Aorta (tissue), 5 donors: ENCODE measurements around the gene S100A13. TPM values are rescaled to one million over a fixed set of nuclear protein-coding genes. Genes with fewer than 3 reads are reported as not detected.
"Not testable (repeated sequence)": the region's sequence is repeated elsewhere in the genome, so short reads cannot be mapped to it uniquely, and the experiment has no call there.

Experiments
- ATAC-seq: fragments of 200-7000 bp; cut with Tn5 transposase; one replicate; pipeline ENCODE4 v1.9.1; 2022; ENCODE audit warnings: moderate library complexity; ENCODE audit not compliant: low FRiP score
- DNase-seq, 2 donors: peaks; one replicate each; pipeline ENCODE4 v3.0.0-alpha.2; 2020
- H3K27ac ChIP-seq, 2 donors: one replicate each; pipeline ENCODE4 v1.5.1; 2013; ENCODE audit warnings: low read length in 2 of 2, mild to moderate bottlenecking in 2 of 2, moderate library complexity in 2 of 2, control low read depth in 1 of 2, inconsistent platforms in 1 of 2, low read depth in 1 of 2
- H3K27me3 ChIP-seq, 2 donors: one replicate each; pipeline ENCODE4 v1.6.1; 2013; ENCODE audit warnings: control low read depth in 1 of 2, low read length in 1 of 2, mild to moderate bottlenecking in 1 of 2, moderate library complexity in 1 of 2; ENCODE audit not compliant: insufficient read depth in 2 of 2, control insufficient read depth in 1 of 2
- H3K36me3 ChIP-seq, 2 donors: one replicate each; pipeline ENCODE4 v1.6.1; 2013; ENCODE audit warnings: control low read depth in 1 of 2, low read length in 1 of 2, mild to moderate bottlenecking in 1 of 2; ENCODE audit not compliant: insufficient read depth in 2 of 2, control insufficient read depth in 1 of 2
- H3K4me1 ChIP-seq, 2 donors: one replicate each; pipeline ENCODE4 v1.6.1; 2013; ENCODE audit warnings: low read length in 2 of 2, control low read depth in 1 of 2, mild to moderate bottlenecking in 1 of 2, moderate library complexity in 1 of 2; ENCODE audit not compliant: insufficient read depth in 2 of 2, control insufficient read depth in 1 of 2
- H3K4me3 ChIP-seq, 2 donors: one replicate each; pipeline ENCODE4 v1.5.1; 2013; ENCODE audit warnings: low read length in 2 of 2, control low read depth in 1 of 2, mild to moderate bottlenecking in 1 of 2
- H3K9me3 ChIP-seq: one replicate; pipeline ENCODE4 v1.6.1; 2013; ENCODE audit warnings: mild to moderate bottlenecking, low read length; ENCODE audit not compliant: control insufficient read depth
- WGBS, 2 donors: extraction: QIAGEN DNeasy Blood & Tissue Kit; methylation state at CpG; one replicate each; pipeline ENCODE4 v1.1.7; 2013; 5-methylcytosine and 5-hydroxymethylcytosine counted together
- intact Hi-C, 2 donors: fragments of 100-400 bp; cut with DNase I; formaldehyde crosslinking; loops; one replicate each; pipeline versions ENCODE4 v1.14.2 to v1.15.0; 2022
- polyA plus RNA-seq, 2 donors: library from polyadenylated mRNA; stranded (reverse); fragments of 200-250 nt; gene quantifications; one replicate each; pipeline ENCODE4 v1.2.3, GENCODE V29; 2013
- total RNA-seq, 2 donors: library from RNA; stranded (reverse); fragmentation: NEBNext Ultra II Directional; extraction: Animal tissue kit (Norgen Biotek cat#: 25700); gene quantifications; one replicate each; pipeline ENCODE4 v1.2.1, GENCODE V29; 2021
- donor health status: healthy with polysubstance abuse.
- donor health status: Bipolar disorder and iron deficiency.
- donor health status: DM: no; HTN: no; CAD: no.
- donor health status: DM: no; HTN: no; CAD: no.
- donor health status: DM: yes; HTN: yes; CAD: no.

Gene S100A13
- total and polyA plus RNA-seq, 4 donors: 80.0 to 245 (median 177) TPM

- H3K27me3 ChIP-seq, H3K4me3 ChIP-seq, H3K4me1 ChIP-seq, H3K9me3 ChIP-seq, H3K27ac ChIP-seq, intact Hi-C loops, H3K36me3 ChIP-seq, DNase-seq, ATAC-seq: not testable (repeated sequence)
- 93% methylated on average over 29 to 34 of the region's 34 CpGs for WGBS, 2 donors
Observed at GRCh38 chr1:153582836-153583235, 44.5 kb downstream of the S100A13 start.

- Histone ChIP-seq H3K27ac (no peak overlapping the region), H3K4me1 (no peaks in the 10 kb centered on the region), H3K36me3 (no peaks in the 10 kb centered on the region), H3K27me3 (no peaks in the 10 kb centered on the region), H3K4me3 (no peak overlapping the region), H3K9me3 (no peaks in the 10 kb centered on the region)
- intact Hi-C loops: loop anchor here in 1 of 2 donors (10.0 kb wide), 1 partner anchor 96 kb away; the partner anchor contains the start of genes ILF2 and NPR1
- ATAC-seq (no peak), DNase-seq (no peak)
- 93 to 94% methylated on average over 3 of the region's 3 CpGs for WGBS, 2 donors
Observed at GRCh38 chr1:153578936-153579335, 48.4 kb downstream of the S100A13 start.

- Histone ChIP-seq H3K4me1 (no peaks in the 10 kb centered on the region), H3K27ac (no peak overlapping the region), H3K27me3 (no peaks in the 10 kb centered on the region), H3K36me3 (no peaks in the 10 kb centered on the region), H3K9me3 (no peaks in the 10 kb centered on the region), H3K4me3 (no peak overlapping the region)
- DNase-seq: no peak
- no peak for ATAC-seq
- intact Hi-C loops: loop anchor here in 1 of 2 donors (10.0 kb wide), 1 partner anchor 96 kb away; the partner anchor contains the start of genes ILF2 and NPR1
Observed at GRCh38 chr1:153578490-153578889, 48.8 kb downstream of the S100A13 start.

GRCh38 chr1:153577624-153578051 is 49.7 kb downstream of the S100A13 start:
- 43 to 44% methylated on average over 9 of the region's 9 CpGs for WGBS, 2 donors
- ATAC-seq (peak; percentile 73), DNase-seq (no peak)
- Histone ChIP-seq H3K9me3 (no peaks in the 10 kb centered on the region), H3K4me1 (no peaks in the 10 kb centered on the region), H3K27me3 (no peaks in the 10 kb centered on the region), H3K36me3 (no peaks in the 10 kb centered on the region), H3K27ac (no peak overlapping the region), H3K4me3 (no peak overlapping the region)
- intact Hi-C loops: loop anchor here in 1 of 2 donors (10.0 kb wide), 1 partner anchor 97 kb away; the partner anchor contains the start of genes ILF2 and NPR1

- H3K4me1 ChIP-seq: no peaks in the 10 kb centered on the region
- intact Hi-C loops: loop anchor here in 1 of 2 donors (10.0 kb wide), 1 partner anchor 98 kb away; the partner anchor contains the start of genes ILF2 and NPR1
- DNase-seq (no peak), ATAC-seq (no peak)
- no peak overlapping the region for H3K4me3 ChIP-seq
- no peaks in the 10 kb centered on the region for H3K27me3 ChIP-seq
- H3K36me3 ChIP-seq: no peaks in the 10 kb centered on the region
- H3K9me3 ChIP-seq: no peaks in the 10 kb centered on the region
- no peak overlapping the region for H3K27ac ChIP-seq
- WGBS, 2 donors: 81 to 84% methylated on average over 4 of the region's 4 CpGs
Observed at GRCh38 chr1:153577138-153577537, 50.2 kb downstream of the S100A13 start.

GRCh38 chr1:153575497-153575896 is 51.8 kb downstream of the S100A13 start:
- not testable (repeated sequence) for ATAC-seq, DNase-seq, H3K27me3 ChIP-seq, H3K36me3 ChIP-seq, H3K9me3 ChIP-seq, H3K27ac ChIP-seq, H3K4me3 ChIP-seq, H3K4me1 ChIP-seq
- intact Hi-C loops: loop anchor here in 1 of 2 donors (10.0 kb wide), 1 partner anchor 99 kb away; the partner anchor contains the start of genes ILF2 and NPR1
- 93 to 97% methylated on average over 10 of the region's 10 CpGs for WGBS, 2 donors

GRCh38 chr1:153575081-153575491 is 52.2 kb downstream of the S100A13 start:
- intact Hi-C loops: loop anchor here in 1 of 2 donors (10.0 kb wide), 1 partner anchor 100 kb away; the partner anchor contains the start of genes ILF2 and NPR1
- not testable (repeated sequence) for H3K4me1 ChIP-seq, H3K27ac ChIP-seq, H3K9me3 ChIP-seq, DNase-seq, ATAC-seq, H3K27me3 ChIP-seq, H3K4me3 ChIP-seq, H3K36me3 ChIP-seq
- 93 to 96% methylated on average over 24 to 35 of the region's 35 CpGs for WGBS, 2 donors

- ATAC-seq (no peak), DNase-seq (no peak)
- 71 to 77% methylated on average over 3 of the region's 3 CpGs for WGBS, 2 donors
- peak overlapping the region in 1 of 2 donors; percentile 70 for H3K27ac ChIP-seq
- intact Hi-C loops: loop anchor here (5.0 to 10.0 kb wide), 3 partner anchors 39 to 101 kb away; partner anchors contain the start of genes ILF2 (in 1 of the 2), NPR1 (in 1 of the 2), S100A14 (in 1 of the 2) and S100A16 (in 1 of the 2)
- no peaks in the 10 kb centered on the region for H3K9me3 ChIP-seq
- no peak overlapping the region for H3K4me3 ChIP-seq
- H3K36me3 ChIP-seq: no peaks in the 10 kb centered on the region
- no peaks in the 10 kb centered on the region for H3K27me3 ChIP-seq
- H3K4me1 ChIP-seq: no peaks in the 10 kb centered on the region
Observed at GRCh38 chr1:153573351-153573750, 54.0 kb downstream of the S100A13 start.

- H3K36me3 ChIP-seq: no peaks in the 10 kb centered on the region
- ATAC-seq (peak; percentile 91), DNase-seq (peak; percentile 89 to 90)
- H3K4me1 ChIP-seq: no peaks in the 10 kb centered on the region
- H3K27me3 ChIP-seq: no peaks in the 10 kb centered on the region
- peak overlapping the region in 1 of 2 donors; percentile 52 for H3K27ac ChIP-seq
- WGBS, 2 donors: 0 to 1% methylated on average over 3 of the region's 3 CpGs
- no peaks in the 10 kb centered on the region for H3K9me3 ChIP-seq
- intact Hi-C loops: loop anchor here (5.0 to 10.0 kb wide), 3 partner anchors 40 to 102 kb away; partner anchors contain the start of genes ILF2 (in 1 of the 2), NPR1 (in 1 of the 2), S100A14 (in 1 of the 2) and S100A16 (in 1 of the 2)
- H3K4me3 ChIP-seq: no peak overlapping the region
Observed at GRCh38 chr1:153572569-153573015, 54.7 kb downstream of the S100A13 start.
